B cell (primary cell): ENCODE measurements around the gene C12orf75.

ENCODE experiments used
- CTCF ChIP-seq: fragments of 200-600 bp; IDR thresholded peaks from one replicate; pipeline ENCODE4 v1.8.0; 2022; ENCODE audit warnings: antibody characterized with exemption, mild to moderate bottlenecking
- EZH2 ChIP-seq: IDR thresholded peaks from 2 replicates; pipeline ENCODE4 v1.6.1; 2012; ENCODE audit warnings: borderline replicate concordance, low read depth, mild to moderate bottlenecking, moderate library complexity, low read length; ENCODE audit not compliant: insufficient read depth, poor library complexity, severe bottlenecking

DNA sequence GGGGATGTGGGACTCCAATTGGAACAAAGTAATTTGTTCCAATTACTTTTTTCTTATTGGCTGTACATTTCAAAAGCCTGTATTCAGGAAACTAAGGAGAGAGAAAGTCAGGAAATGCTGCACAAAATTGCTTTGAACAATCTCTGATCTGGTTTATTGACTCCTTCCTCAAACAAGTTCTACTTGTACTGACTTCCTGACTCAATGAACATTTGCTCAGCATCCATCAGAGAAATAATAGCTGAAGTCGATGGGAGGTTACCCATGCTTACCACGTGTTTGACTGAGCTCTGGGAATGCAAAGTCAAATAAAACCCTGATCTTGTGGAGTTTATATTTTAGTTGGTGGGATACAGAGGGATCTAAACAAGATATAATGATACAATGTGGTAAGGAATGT, 15.4 kb upstream of the C12orf75 start:
- TF ChIP-seq CTCF, result no peak
- TF ChIP-seq EZH2, result no peak
